Measurements from ENCODE around the gene ASTN2. TPM values are rescaled to one million over a fixed set of nuclear protein-coding genes. Genes with fewer than 3 reads are reported as not detected.

Gene ASTN2
- total and polyA plus RNA-seq, 2 donors (not counting 3 experiments of a cell fraction or from before 2014, with no cell fraction given), result 1.0 to 1.9 TPM

DNA sequence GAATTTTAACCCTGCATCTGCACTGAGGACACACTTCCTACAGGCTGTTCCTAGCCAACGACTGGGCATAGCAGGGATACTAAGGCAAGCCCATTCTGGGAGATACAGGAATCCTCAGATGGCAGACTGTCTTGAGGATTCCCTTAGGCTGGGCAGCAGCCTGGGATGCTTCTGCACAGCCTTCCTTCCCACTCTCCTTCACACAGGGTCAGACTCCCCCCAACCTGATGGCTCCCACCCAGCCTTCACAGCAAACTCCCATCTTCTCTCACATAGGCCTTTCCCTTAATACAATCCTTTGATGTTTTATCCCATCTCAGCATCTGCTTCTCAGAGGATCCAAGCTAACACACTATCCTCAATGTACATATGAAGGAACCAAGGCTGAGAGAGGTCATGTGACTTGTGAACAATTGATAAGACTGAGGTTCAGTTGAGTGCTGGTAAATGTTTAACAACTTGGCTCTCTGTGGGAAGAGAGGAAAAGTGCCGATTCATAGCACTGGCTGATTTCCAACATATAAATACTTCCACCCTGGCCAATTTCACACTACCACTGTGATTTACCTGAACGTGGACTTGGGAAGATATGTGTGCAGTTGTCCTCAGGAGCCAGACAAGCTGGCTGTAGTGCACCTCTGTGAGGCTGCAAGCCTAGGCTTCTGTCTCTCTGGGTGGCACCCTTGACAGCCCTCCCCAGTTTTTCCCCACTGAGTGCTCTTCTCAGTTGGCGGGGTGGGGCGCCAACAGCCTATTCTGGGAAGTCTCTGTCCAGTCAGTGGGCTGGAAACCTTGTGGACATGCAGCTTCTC, 848.0 kb downstream of the ASTN2 start:
- no TSS peak for BruUV-seq (replicated peaks)
- Histone ChIP-seq H3K27me3 (ENCODE audit: control insufficient read depth in 2 of 2, insufficient read depth in 2 of 2, low read length in 2 of 2) (no peaks in the 10 kb centered on the region), H3K4me3 (replicated peaks in 1 of 3; ENCODE audit: insufficient read depth in 1 of 3, low read depth in 1 of 3, low read length in 3 of 3) (no peak overlapping the region), H2AFZ (ENCODE audit: low read depth, low read length) (no peak overlapping the region), H3K9me1 (replicated peaks; ENCODE audit: control insufficient read depth, extremely low read depth, insufficient read depth, low read length) (no peaks in the 10 kb centered on the region), H3K9ac (replicated peaks; ENCODE audit: extremely low read depth, insufficient read depth, low read length) (no peak overlapping the region), H4K20me1 (replicated peaks; ENCODE audit: control insufficient read depth, extremely low read depth, insufficient read depth, low read length) (no peaks in the 10 kb centered on the region), H3K79me2 (ENCODE audit: control insufficient read depth, insufficient read depth, low read length) (no peaks in the 10 kb centered on the region), H3K36me3 (ENCODE audit: control insufficient read depth in 2 of 2, extremely low read depth in 1 of 2, insufficient read depth in 2 of 2, low read length in 2 of 2) (no peaks in the 10 kb centered on the region), H3K9me3 (replicated peaks; ENCODE audit: control insufficient read depth, insufficient read depth, low read length) (no peaks in the 10 kb centered on the region), H3K27ac (ENCODE audit: insufficient read depth, low read depth, low read length) (no peak overlapping the region), H3K4me2 (ENCODE audit: insufficient read depth, low read length) (no peak overlapping the region), H3K4me1 (ENCODE audit: control insufficient read depth, extremely low read depth, insufficient read depth, low read length) (no peaks in the 10 kb centered on the region)
- intact Hi-C loops (cut with micrococcal nuclease) (no loop called here), dilution Hi-C loops (cut with MboI; ENCODE audit: extremely low pct_ligation_motif_present, low sequenced_read_pairs) (no loop called here)
- TF ChIP-seq, protein P1, sequence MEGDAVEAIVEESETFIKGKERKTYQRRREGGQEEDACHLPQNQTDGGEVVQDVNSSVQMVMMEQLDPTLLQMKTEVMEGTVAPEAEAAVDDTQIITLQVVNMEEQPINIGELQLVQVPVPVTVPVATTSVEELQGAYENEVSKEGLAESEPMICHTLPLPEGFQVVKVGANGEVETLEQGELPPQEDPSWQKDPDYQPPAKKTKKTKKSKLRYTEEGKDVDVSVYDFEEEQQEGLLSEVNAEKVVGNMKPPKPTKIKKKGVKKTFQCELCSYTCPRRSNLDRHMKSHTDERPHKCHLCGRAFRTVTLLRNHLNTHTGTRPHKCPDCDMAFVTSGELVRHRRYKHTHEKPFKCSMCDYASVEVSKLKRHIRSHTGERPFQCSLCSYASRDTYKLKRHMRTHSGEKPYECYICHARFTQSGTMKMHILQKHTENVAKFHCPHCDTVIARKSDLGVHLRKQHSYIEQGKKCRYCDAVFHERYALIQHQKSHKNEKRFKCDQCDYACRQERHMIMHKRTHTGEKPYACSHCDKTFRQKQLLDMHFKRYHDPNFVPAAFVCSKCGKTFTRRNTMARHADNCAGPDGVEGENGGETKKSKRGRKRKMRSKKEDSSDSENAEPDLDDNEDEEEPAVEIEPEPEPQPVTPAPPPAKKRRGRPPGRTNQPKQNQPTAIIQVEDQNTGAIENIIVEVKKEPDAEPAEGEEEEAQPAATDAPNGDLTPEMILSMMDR (IDR thresholded peaks at IDR 0.05; ENCODE audit: extremely low read depth in 1 of 2, insufficient read depth in 1 of 2, low read depth in 1 of 2, low read length in 2 of 2), result no peak
- TF ChIP-seq JUN (IDR thresholded peaks at IDR 0.05; ENCODE audit: borderline replicate concordance, insufficient read depth, insufficient read length, low read depth) (no peak), POLR2AphosphoS5 (IDR thresholded peaks at IDR 0.05; ENCODE audit: insufficient read depth, low read depth, low read length) (no peak), EZH2 (IDR thresholded peaks at IDR 0.05; ENCODE audit: borderline replicate concordance, low read depth, low read length, severe bottlenecking) (no peak)
- DNase-seq (ENCODE audit: low read depth, low spot score) (no peak), FAIRE-seq (no peak)
- ChIA-PET CTCF (no interaction called here), POLR2A (no interaction called here)

DNA sequence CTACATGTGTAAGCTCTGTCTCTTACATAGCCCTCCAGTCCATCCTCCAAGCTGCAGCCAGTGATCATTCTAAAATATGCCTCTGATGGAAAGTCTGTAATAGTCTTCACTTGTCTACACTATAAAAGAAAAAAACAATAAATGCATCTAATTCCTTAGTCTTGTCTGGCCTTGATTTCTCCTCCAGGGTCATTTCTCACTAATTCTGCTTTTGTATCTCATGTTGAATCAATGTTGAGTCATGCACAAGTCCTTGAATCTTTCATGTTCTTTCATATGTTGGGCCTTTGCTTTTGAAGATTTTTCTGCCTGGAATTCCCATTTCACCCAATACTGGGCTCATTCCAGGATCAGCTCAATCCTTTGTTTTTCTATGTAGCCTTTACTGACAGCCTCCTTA, 848.9 kb downstream of the ASTN2 start:
- Histone ChIP-seq H3K27ac (ENCODE audit: insufficient read depth, low read depth, low read length) (no peak overlapping the region), H3K9me1 (replicated peaks; ENCODE audit: control insufficient read depth, extremely low read depth, insufficient read depth, low read length) (no peaks in the 10 kb centered on the region), H3K4me3 (replicated peaks in 1 of 3; ENCODE audit: insufficient read depth in 1 of 3, low read depth in 1 of 3, low read length in 3 of 3) (no peak overlapping the region), H3K36me3 (ENCODE audit: control insufficient read depth in 2 of 2, extremely low read depth in 1 of 2, insufficient read depth in 2 of 2, low read length in 2 of 2) (no peaks in the 10 kb centered on the region), H3K79me2 (ENCODE audit: control insufficient read depth, insufficient read depth, low read length) (no peaks in the 10 kb centered on the region), H3K4me2 (ENCODE audit: insufficient read depth, low read length) (no peak overlapping the region), H3K27me3 (ENCODE audit: control insufficient read depth in 2 of 2, insufficient read depth in 2 of 2, low read length in 2 of 2) (no peaks in the 10 kb centered on the region), H3K9ac (replicated peaks; ENCODE audit: extremely low read depth, insufficient read depth, low read length) (no peak overlapping the region), H4K20me1 (replicated peaks; ENCODE audit: control insufficient read depth, extremely low read depth, insufficient read depth, low read length) (no peaks in the 10 kb centered on the region), H2AFZ (ENCODE audit: low read depth, low read length) (no peak overlapping the region), H3K9me3 (replicated peaks; ENCODE audit: control insufficient read depth, insufficient read depth, low read length) (no peaks in the 10 kb centered on the region), H3K4me1 (ENCODE audit: control insufficient read depth, extremely low read depth, insufficient read depth, low read length) (no peaks in the 10 kb centered on the region)
- no peak for TF ChIP-seq POLR2A (IDR thresholded peaks at IDR 0.05; ENCODE audit: low read depth, low read length)
- no peak for TF ChIP-seq FOS (IDR thresholded peaks at IDR 0.05; ENCODE audit: borderline replicate concordance, insufficient read depth, low read length)
- no peak for TF ChIP-seq EZH2 (IDR thresholded peaks at IDR 0.05; ENCODE audit: borderline replicate concordance, low read depth, low read length, severe bottlenecking)
- TF ChIP-seq, protein P2, sequence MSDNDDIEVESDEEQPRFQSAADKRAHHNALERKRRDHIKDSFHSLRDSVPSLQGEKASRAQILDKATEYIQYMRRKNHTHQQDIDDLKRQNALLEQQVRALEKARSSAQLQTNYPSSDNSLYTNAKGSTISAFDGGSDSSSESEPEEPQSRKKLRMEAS (IDR thresholded peaks at IDR 0.05; ENCODE audit: insufficient read depth, insufficient read length), result no peak
- TF ChIP-seq, protein P1 (IDR thresholded peaks at IDR 0.05; ENCODE audit: extremely low read depth in 1 of 2, insufficient read depth in 1 of 2, low read depth in 1 of 2, low read length in 2 of 2), result no peak
- TF ChIP-seq GATA2 (IDR thresholded peaks at IDR 0.05; ENCODE audit: insufficient read depth, insufficient read length, low read depth, low read length), result no peak
- no peak for TF ChIP-seq JUN (IDR thresholded peaks at IDR 0.05; ENCODE audit: borderline replicate concordance, insufficient read depth, insufficient read length, low read depth)
- TF ChIP-seq POLR2AphosphoS5 (IDR thresholded peaks at IDR 0.05; ENCODE audit: insufficient read depth, low read depth, low read length), result no peak
- TF ChIP-seq MYC (IDR thresholded peaks at IDR 0.05; ENCODE audit: low read depth, low read length), result no peak
- BruUV-seq (replicated peaks), result no TSS peak
- DNase-seq (ENCODE audit: low read depth, low spot score), result no peak
- CTCF ChIA-PET, result no interaction called here
- intact Hi-C loops (cut with micrococcal nuclease), result no loop called here
- POLR2A ChIA-PET, result no interaction called here
- dilution Hi-C loops (cut with MboI; ENCODE audit: extremely low pct_ligation_motif_present, low sequenced_read_pairs), result no loop called here
- no peak for FAIRE-seq

Measured in endothelial cell of umbilical vein (primary cell).